HUES48 (cell line): ENCODE measurements around the gene GGTLC2.
"Not testable (repeated sequence)": the region's sequence is repeated elsewhere in the genome, so short reads cannot be mapped to it uniquely, and the experiment has no call there.

ENCODE experiments used
- H3K27ac ChIP-seq: one replicate; pipeline ENCODE4 v1.7.0; 2013; ENCODE audit warnings: low read depth, low read length, inconsistent platforms
- H3K27me3 ChIP-seq: 2 replicates; pipeline ENCODE4 v1.6.1; 2013; ENCODE audit warnings: mild to moderate bottlenecking, low read length; ENCODE audit not compliant: control insufficient read depth, insufficient read depth
- H3K36me3 ChIP-seq: 2 replicates; pipeline ENCODE4 v1.6.1; 2013; ENCODE audit warnings: low read length; ENCODE audit not compliant: control insufficient read depth, insufficient read depth
- H3K4me1 ChIP-seq: 2 replicates; pipeline ENCODE4 v1.6.1; 2013; ENCODE audit warnings: mild to moderate bottlenecking, low read length; ENCODE audit not compliant: control insufficient read depth, insufficient read depth
- H3K4me3 ChIP-seq: 2 replicates; pipeline ENCODE4 v1.5.1; 2013; ENCODE audit warnings: mild to moderate bottlenecking, low read depth, low read length
- H3K9ac ChIP-seq: 2 replicates; pipeline ENCODE4 v1.6.1; 2013; ENCODE audit warnings: mild to moderate bottlenecking, low read depth, low read length, moderate library complexity
- H3K9me3 ChIP-seq: 2 replicates; pipeline ENCODE4 v1.6.1; 2013; ENCODE audit warnings: low read length; ENCODE audit not compliant: control insufficient read depth, insufficient read depth

GGTLC2 gene

DNA sequence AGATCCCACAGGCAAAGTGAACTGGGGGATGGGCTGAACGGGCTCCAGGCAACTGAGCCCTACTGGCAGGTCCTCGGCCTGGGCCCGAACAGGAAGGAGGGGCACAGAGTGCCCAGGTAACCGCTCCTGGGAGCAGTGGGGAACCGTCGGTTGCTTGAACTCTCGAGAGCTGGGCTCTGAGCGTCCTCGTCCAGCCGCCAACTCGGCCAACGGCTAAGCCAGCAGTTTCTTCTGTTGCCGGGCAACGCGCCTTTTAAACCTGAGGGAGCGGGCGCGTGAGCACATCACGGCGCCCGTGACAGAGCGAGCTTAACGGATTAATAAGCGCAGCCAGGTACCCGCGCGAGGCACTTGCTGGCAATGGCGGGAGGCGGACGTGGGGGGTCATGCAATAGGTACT lies at the start of gene GGTLC2:
TSS of gene GGTLC2 (plus strand) at position 301 of the 400 bp plus-strand sequence. CDS start 1,732 bp downstream, outside the sequence.
- H3K27ac ChIP-seq, H3K4me3 ChIP-seq, H3K27me3 ChIP-seq, H3K36me3 ChIP-seq, H3K9ac ChIP-seq, H3K4me1 ChIP-seq, H3K9me3 ChIP-seq: not testable (repeated sequence)

DNA sequence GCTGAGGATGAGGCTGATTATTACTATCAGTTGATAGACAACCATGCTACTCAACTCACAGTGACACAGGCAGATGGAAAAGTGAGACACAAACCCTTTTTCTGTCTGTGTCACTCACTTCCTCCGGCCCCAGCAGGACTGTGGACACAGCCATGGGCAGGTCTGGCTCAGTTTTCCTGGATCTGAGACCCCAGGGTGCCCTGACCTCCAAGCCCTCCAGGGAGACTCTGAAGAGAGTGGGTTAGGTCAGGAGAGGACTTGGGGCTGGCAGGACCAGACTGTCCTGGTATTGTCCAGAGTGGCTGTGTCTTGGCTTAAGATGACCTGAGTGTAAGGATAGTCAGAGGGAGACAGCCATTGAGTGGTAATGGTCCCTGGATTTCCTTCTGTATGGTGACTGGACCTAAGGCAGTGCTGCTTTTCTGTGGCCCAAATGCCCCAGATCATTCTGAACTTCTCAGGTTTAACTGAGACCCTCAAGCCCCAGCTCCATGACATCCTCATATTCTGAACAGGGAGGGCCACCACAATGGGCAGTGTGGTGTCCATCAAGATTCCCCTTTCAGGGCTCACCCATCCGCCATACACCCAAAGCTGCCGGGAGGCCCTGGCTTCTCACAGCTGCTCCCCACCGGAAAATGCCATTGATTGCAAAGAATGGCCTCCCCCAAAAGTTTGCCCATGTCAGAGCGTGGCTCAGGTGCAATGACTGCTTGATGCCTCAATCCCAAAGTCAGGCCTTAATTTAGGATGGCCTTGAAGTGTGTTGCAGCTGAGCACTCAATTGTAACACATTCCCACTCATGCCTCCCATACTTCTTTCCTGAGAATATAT lies 49.2 kb upstream of the GGTLC2 start:
- Histone ChIP-seq H3K4me1 (no peaks in the 10 kb centered on the region), H3K9ac (no peak overlapping the region), H3K4me3 (no peak overlapping the region), H3K9me3 (no peaks in the 10 kb centered on the region), H3K27ac (no peak overlapping the region), H3K27me3 (peaks cover 73% of the 10 kb centered on the region), H3K36me3 (no peaks in the 10 kb centered on the region)

DNA sequence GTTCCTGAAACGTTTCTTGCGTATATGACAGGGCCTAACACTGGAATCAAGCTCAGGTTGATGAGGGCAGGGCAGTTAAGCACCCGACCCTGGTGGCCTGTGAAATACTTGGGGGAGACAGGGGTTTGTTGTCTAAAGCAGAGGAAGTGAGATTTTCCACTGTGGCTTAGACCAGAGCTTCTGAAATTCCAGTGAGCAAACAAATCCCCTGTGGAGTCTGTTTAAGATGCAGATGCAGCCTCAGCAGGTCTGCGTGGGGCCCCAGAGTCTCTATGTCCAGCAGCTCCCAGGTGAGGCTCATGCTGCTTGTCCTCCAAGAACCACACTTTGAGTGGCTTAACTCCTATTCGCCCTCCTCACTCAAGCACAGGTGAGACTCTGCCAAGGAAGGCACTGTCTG lies 46.3 kb upstream of the GGTLC2 start:
- Histone ChIP-seq H3K4me1 (no peaks in the 10 kb centered on the region), H3K4me3 (no peak overlapping the region), H3K27me3 (peaks cover 73% of the 10 kb centered on the region), H3K9me3 (no peaks in the 10 kb centered on the region), H3K9ac (no peak overlapping the region), H3K27ac (no peak overlapping the region), H3K36me3 (no peaks in the 10 kb centered on the region)

DNA sequence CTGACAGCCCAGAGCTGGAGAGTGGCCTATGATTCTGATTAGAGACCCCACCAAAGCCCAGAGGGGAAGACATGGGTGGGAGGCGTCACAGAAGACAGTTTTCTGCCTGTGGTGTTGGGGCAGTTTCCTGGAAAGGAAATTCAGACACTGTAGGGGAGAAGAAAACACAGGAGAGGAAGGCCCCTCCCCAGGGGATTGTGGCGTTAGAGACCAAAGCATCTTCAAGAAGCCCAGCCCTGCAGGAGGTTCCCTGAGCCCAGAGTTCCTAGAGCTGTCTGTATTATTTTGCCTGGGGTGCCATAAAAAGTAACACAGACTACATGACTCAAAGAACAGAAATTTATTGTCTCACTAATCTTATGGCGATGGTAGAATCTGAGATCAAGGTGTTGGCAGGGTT lies 45.2 kb upstream of the GGTLC2 start:
- H3K27ac ChIP-seq = no peak overlapping the region
- H3K27me3 ChIP-seq = peaks cover 82% of the 10 kb centered on the region
- H3K9ac ChIP-seq = no peak overlapping the region
- no peaks in the 10 kb centered on the region for H3K9me3 ChIP-seq
- no peaks in the 10 kb centered on the region for H3K36me3 ChIP-seq
- no peak overlapping the region for H3K4me3 ChIP-seq
- H3K4me1 ChIP-seq = peaks cover 3% of the 10 kb centered on the region

DNA sequence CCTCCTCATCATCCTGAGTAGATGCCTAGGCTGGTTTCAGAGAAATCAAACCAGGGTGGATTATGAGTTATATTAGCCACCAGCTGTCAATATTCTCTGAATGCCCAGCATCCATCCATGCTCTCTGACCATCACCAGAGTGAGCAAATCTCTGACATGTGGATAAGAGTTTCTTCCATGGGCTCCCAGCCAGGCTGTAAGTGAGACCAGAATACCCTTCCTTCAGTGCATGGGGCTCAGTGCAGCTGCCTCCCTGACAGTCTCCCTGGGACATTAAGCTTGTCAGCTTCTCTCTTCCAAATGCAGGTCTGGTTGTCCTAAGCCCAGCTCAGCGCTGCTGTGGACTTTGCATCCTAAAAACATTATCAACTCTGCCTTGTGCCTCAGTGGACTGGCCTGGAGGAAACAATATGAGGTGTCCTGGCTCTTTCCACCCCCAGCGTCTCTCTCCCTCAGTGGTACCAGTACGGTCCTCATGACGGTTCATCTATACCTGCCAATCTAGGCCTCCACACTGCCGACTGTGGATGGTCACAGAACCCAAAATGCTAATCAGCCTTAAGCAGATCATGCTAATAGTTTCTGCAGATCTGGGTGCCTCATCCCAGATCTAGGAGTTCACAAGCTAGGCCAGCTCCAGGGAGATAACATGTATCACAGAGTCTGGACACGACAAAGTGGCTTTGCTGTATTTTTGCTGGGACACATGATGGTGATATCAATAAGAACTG lies 43.7 kb upstream of the GGTLC2 start:
- Histone ChIP-seq H3K27ac (no peak overlapping the region), H3K36me3 (no peaks in the 10 kb centered on the region), H3K4me3 (no peak overlapping the region), H3K27me3 (peaks cover 86% of the 10 kb centered on the region), H3K4me1 (peaks cover 11% of the 10 kb centered on the region), H3K9me3 (no peaks in the 10 kb centered on the region), H3K9ac (no peak overlapping the region)

DNA sequence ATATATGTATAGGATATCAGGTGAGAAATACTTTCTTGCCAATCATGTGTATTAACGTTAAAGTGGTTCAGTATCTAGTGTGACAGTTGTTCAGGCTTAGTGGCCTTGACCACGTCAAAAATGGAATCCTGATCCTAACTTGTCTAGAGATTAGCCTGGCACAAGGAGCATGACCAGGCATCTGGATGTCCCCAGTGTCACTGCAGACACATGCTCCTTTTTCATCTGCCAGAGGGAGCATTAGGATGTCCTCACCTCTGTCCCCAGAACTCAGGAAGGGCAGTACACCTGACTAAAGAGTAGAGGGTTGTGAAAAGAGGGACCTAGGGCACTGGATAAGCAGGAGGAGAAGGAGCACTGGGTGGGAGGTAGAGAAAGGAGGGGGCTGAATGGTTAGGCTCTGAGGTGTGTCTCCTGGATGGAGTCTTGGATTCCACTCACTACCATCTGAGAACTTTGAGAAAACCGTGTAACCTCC lies 40.9 kb upstream of the GGTLC2 start:
- H3K9ac ChIP-seq = no peak overlapping the region
- H3K27ac ChIP-seq = no peak overlapping the region
- H3K27me3 ChIP-seq = peaks cover 75% of the 10 kb centered on the region
- no peaks in the 10 kb centered on the region for H3K9me3 ChIP-seq
- no peak overlapping the region for H3K4me3 ChIP-seq
- H3K4me1 ChIP-seq = peaks cover 11% of the 10 kb centered on the region
- no peaks in the 10 kb centered on the region for H3K36me3 ChIP-seq

DNA sequence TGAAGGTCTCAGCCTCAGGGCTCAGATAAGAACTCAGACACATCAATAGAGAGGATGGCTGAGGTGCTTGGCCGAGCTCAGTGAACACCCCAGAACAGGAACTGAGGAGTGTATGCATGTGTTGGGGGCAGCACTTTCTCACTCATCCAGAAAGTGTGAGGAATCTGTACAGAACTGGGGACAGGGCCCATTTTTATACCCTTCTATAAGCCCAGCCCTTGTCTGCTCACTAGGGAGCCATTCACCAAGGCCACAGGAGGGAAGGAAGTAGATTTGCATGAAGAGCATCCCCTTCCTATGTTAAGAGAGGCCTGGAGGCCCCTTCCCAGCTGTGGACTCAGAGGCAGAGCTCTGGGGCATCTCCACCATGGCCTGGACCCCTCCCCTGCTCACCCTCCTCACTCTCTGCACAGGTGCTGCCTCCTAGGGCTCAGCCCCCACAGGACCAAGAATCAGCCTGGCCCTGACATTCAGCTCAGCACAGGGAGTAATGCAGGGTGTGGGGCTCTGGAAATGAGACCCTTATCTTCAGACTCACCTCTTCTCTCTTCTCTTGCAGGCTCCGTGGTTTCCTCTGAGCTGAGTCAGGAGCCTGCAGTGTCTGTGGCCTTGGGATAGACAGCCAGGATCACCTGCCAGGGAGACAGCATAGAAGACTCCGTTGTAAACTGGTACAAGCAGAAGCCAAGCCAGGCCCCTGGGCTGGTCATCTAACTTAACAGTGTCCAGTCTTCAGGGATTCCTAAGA lies 39.9 kb upstream of the GGTLC2 start:
- H3K36me3 ChIP-seq = no peaks in the 10 kb centered on the region
- no peak overlapping the region for H3K27ac ChIP-seq
- peaks cover 74% of the 10 kb centered on the region for H3K27me3 ChIP-seq
- no peak overlapping the region for H3K9ac ChIP-seq
- no peak overlapping the region for H3K4me3 ChIP-seq
- H3K4me1 ChIP-seq = peaks cover 11% of the 10 kb centered on the region
- H3K9me3 ChIP-seq = no peaks in the 10 kb centered on the region

DNA sequence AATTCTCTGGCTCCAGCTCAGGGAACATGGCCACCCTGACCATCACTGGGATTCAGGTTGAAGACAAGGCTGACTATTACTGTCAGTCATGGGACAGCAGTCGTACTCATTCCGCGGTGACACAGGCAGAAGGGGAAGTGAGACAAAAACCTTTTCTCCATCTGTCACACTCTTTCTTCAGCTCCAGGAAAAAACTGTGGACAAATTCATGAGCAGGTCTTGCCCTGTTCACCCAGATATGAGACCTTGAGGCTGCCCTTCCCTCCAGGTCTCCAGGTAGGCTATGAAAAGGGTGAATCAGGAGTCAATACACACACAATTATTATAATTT lies 39.4 kb upstream of the GGTLC2 start:
- Histone ChIP-seq H3K9ac (no peak overlapping the region), H3K36me3 (no peaks in the 10 kb centered on the region), H3K9me3 (no peaks in the 10 kb centered on the region), H3K4me3 (no peak overlapping the region), H3K27me3 (peaks cover 75% of the 10 kb centered on the region), H3K4me1 (peaks cover 11% of the 10 kb centered on the region), H3K27ac (no peak overlapping the region)

DNA sequence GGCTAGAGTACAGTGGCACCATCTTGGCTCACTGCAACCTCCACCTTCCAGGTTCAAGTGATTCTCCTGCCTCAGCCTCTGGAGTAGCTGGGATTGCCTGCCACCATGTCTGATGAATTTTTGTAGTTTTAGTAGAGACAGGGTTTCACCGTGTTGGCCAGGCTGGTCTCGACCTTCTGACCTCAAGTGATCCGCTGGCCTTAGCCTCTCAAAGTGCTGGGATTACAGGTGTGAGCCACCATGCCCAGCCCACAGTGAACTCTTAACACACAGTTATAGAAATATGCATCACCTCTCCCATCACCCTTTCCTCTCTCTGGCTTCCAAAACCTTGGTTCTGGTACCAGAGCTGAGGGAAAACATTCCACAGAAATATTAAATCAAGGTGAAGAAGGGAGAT lies 36.4 kb upstream of the GGTLC2 start:
- not testable (repeated sequence) for H3K9ac ChIP-seq, H3K36me3 ChIP-seq, H3K4me3 ChIP-seq, H3K27ac ChIP-seq, H3K9me3 ChIP-seq
- H3K4me1 ChIP-seq = peaks cover 11% of the 10 kb centered on the region
- peaks cover 76% of the 10 kb centered on the region for H3K27me3 ChIP-seq

DNA sequence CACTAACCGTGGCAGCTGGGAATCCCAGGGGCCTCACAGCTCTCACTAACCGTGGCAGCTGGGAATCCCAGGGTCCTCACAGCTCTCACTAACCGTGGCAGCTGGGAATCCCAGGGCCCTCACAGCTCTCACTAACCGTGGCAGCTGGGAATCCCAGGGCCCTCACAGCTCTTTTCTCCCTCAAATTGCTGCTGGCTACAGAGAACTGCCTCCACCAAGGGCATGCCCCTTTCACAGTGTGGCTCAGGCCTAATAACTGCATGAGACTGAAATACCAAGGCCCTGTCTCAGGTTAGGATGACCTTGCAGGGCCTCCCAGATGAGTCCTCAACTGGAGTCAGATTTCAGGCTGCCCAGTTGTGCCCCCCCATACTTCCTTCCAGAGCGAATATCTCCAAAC lies 35.1 kb upstream of the GGTLC2 start:
- Histone ChIP-seq H3K4me1 (peaks cover 7% of the 10 kb centered on the region), H3K9me3 (no peaks in the 10 kb centered on the region), H3K36me3 (no peaks in the 10 kb centered on the region), H3K27me3 (peaks cover 74% of the 10 kb centered on the region), H3K9ac (no peak overlapping the region), H3K27ac (no peak overlapping the region), H3K4me3 (no peak overlapping the region)

DNA sequence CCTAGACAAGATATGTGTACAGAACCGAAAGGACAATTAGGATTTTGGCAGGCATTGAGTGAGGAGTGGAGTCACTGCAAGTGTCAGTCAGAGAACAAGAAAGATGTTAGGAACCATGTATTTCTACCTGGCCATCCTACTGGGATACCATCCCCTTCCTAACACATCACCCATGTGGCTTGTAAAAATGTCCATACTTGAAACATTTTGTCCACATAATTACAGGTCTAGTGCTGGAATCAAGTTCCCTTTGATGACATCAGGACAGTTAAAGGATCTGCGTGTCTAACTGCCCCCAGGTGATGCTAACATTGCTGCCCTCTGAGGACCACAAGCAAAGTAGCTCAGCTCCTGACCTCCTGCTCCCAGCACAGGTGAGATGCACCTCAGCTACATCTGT lies 31.9 kb upstream of the GGTLC2 start:
- Histone ChIP-seq H3K4me1 (no peaks in the 10 kb centered on the region), H3K4me3 (no peak overlapping the region), H3K9ac (no peak overlapping the region), H3K36me3 (no peaks in the 10 kb centered on the region), H3K9me3 (no peaks in the 10 kb centered on the region), H3K27ac (no peak overlapping the region), H3K27me3 (peaks cover 89% of the 10 kb centered on the region)
